Measurements from ENCODE around the gene SHB.
A peak's percentile ranks its signal among the peaks of the same experiment; 100 is the strongest.

Gene SHB

GRCh38 chr9:38092200-38092524, 23.1 kb upstream of the SHB start:
- Mint-ChIP-seq H3K4me3 (no peak overlapping the region), H3K27me3 (no peaks in the 10 kb centered on the region), H3K9me3 (no peaks in the 10 kb centered on the region), H3K4me1 (no peaks in the 10 kb centered on the region), H3K27ac (no peak overlapping the region)
- ATAC-seq, result no peak
- no peak for DNase-seq

- H3K27me3 Mint-ChIP-seq, result no peaks in the 10 kb centered on the region
Measured at GRCh38 chr9:38091310-38092199, 22.5 kb upstream of the SHB start.

GRCh38 chr9:38090170-38090569, 21.1 kb upstream of the SHB start:
- Mint-ChIP-seq H3K4me1 (no peaks in the 10 kb centered on the region), H3K27ac (no peak overlapping the region), H3K9me3 (no peaks in the 10 kb centered on the region), H3K4me3 (no peak overlapping the region), H3K27me3 (no peaks in the 10 kb centered on the region)
- no peak for ATAC-seq
- DNase-seq, result no peak

More at GRCh38 chr9:38091310-38092199, 22.5 kb upstream of the SHB start:
- ATAC-seq, result no peak
- Mint-ChIP-seq H3K9me3 (no peaks in the 10 kb centered on the region), H3K4me1 (no peaks in the 10 kb centered on the region), H3K27ac (no peak overlapping the region), H3K4me3 (no peak overlapping the region)
- DNase-seq, result no peak

GRCh38 chr9:38089387-38090165, 20.5 kb upstream of the SHB start:
- H3K27ac Mint-ChIP-seq, result no peak overlapping the region
- DNase-seq, result no peak
- ATAC-seq, result no peak
- no peaks in the 10 kb centered on the region for H3K9me3 Mint-ChIP-seq
- H3K4me3 Mint-ChIP-seq, result no peak overlapping the region
- H3K4me1 Mint-ChIP-seq, result no peaks in the 10 kb centered on the region
- no peaks in the 10 kb centered on the region for H3K27me3 Mint-ChIP-seq

- DNase-seq, result peak; percentile 63 to 72
- no peak overlapping the region for H3K4me3 Mint-ChIP-seq
- H3K27ac Mint-ChIP-seq, result peak overlapping the region in 1 of 2 donors; percentile 3
- no peaks in the 10 kb centered on the region for H3K4me1 Mint-ChIP-seq
- peak; percentile 65 for ATAC-seq
- no peaks in the 10 kb centered on the region for H3K27me3 Mint-ChIP-seq
- no peaks in the 10 kb centered on the region for H3K9me3 Mint-ChIP-seq
Measured at GRCh38 chr9:38088006-38088925, 19.2 kb upstream of the SHB start.

- Mint-ChIP-seq H3K27ac (no peak overlapping the region), H3K4me1 (no peaks in the 10 kb centered on the region), H3K9me3 (no peaks in the 10 kb centered on the region), H3K4me3 (no peak overlapping the region), H3K27me3 (no peaks in the 10 kb centered on the region)
- ATAC-seq (no peak), DNase-seq (no peak)
Measured at GRCh38 chr9:38086496-38086895, 17.5 kb upstream of the SHB start.

- Mint-ChIP-seq H3K27me3 (no peaks in the 10 kb centered on the region), H3K4me3 (no peak overlapping the region), H3K9me3 (no peaks in the 10 kb centered on the region), H3K4me1 (no peaks in the 10 kb centered on the region), H3K27ac (no peak overlapping the region)
- no peak for DNase-seq
- no peak for ATAC-seq
Measured at GRCh38 chr9:38085308-38085707, 16.3 kb upstream of the SHB start.

GRCh38 chr9:38084556-38084880, 15.5 kb upstream of the SHB start:
- H3K4me3 Mint-ChIP-seq, result no peak overlapping the region
- H3K4me1 Mint-ChIP-seq, result no peaks in the 10 kb centered on the region
- no peaks in the 10 kb centered on the region for H3K9me3 Mint-ChIP-seq
- no peak overlapping the region for H3K27ac Mint-ChIP-seq
- peaks cover 6% of the 10 kb centered on the region for H3K27me3 Mint-ChIP-seq
- no peak for DNase-seq
- no peak for ATAC-seq

- ATAC-seq (no peak), DNase-seq (no peak)
- no peak overlapping the region for H3K4me3 Mint-ChIP-seq
- no peaks in the 10 kb centered on the region for H3K4me1 Mint-ChIP-seq
- H3K27me3 Mint-ChIP-seq, result peaks cover 11% of the 10 kb centered on the region
- no peak overlapping the region for H3K27ac Mint-ChIP-seq
- no peaks in the 10 kb centered on the region for H3K9me3 Mint-ChIP-seq
Measured at GRCh38 chr9:38083858-38084555, 15.0 kb upstream of the SHB start.

- ATAC-seq (no peak), DNase-seq (no peak)
- Mint-ChIP-seq H3K9me3 (no peaks in the 10 kb centered on the region), H3K4me1 (no peaks in the 10 kb centered on the region), H3K27ac (no peak overlapping the region), H3K27me3 (peaks cover 16% of the 10 kb centered on the region), H3K4me3 (no peak overlapping the region)
Measured at GRCh38 chr9:38082446-38083287, 13.6 kb upstream of the SHB start.

- H3K27me3 Mint-ChIP-seq, result peaks cover 25% of the 10 kb centered on the region
- ATAC-seq (no peak), DNase-seq (no peak)
- no peaks in the 10 kb centered on the region for H3K9me3 Mint-ChIP-seq
- H3K4me3 Mint-ChIP-seq, result no peak overlapping the region
- H3K27ac Mint-ChIP-seq, result no peak overlapping the region
- H3K4me1 Mint-ChIP-seq, result peaks cover 4% of the 10 kb centered on the region
Measured at GRCh38 chr9:38081356-38082108, 12.5 kb upstream of the SHB start.

GRCh38 chr9:38079461-38080031, 10.5 kb upstream of the SHB start:
- ATAC-seq (no peak), DNase-seq (no peak)
- peaks cover 27% of the 10 kb centered on the region for H3K27me3 Mint-ChIP-seq
- H3K27ac Mint-ChIP-seq, result no peak overlapping the region
- no peaks in the 10 kb centered on the region for H3K9me3 Mint-ChIP-seq
- peaks cover 6% of the 10 kb centered on the region for H3K4me1 Mint-ChIP-seq
- H3K4me3 Mint-ChIP-seq, result no peak overlapping the region

GRCh38 chr9:38075272-38075671, 6.2 kb upstream of the SHB start:
- no peaks in the 10 kb centered on the region for H3K9me3 Mint-ChIP-seq
- no peak overlapping the region for H3K27ac Mint-ChIP-seq
- no peak overlapping the region for H3K4me3 Mint-ChIP-seq
- peaks cover 6% of the 10 kb centered on the region for H3K4me1 Mint-ChIP-seq
- ATAC-seq, result no peak
- H3K27me3 Mint-ChIP-seq, result peaks cover 27% of the 10 kb centered on the region
- DNase-seq, result no peak
